ENCODE results near the gene TCF7.

The TCF7 gene

GRCh38 chr5:134114886-134115805, 665 bp downstream of the TCF7 start:
- no peak for DNase-seq

DNA sequence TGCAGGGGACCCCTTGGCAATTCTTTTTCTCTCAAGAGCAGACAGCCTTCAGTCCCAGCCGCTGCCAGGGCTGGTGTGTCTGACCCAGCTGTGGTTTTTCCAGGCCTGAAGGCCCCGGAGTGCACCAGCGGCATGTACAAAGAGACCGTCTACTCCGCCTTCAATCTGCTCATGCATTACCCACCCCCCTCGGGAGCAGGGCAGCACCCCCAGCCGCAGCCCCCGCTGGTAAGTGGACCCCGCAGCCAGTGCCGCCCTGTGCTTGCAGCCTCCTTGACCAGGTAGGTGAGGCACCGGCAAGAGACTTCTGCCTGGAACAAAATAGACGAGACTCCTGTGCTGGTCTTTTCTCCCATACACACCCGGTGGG, 1.3 kb downstream of the TCF7 start:
- DNase-seq, result no peak

GRCh38 chr5:134116286-134116685, 1.8 kb downstream of the TCF7 start:
- DNase-seq, result no peak

DNA sequence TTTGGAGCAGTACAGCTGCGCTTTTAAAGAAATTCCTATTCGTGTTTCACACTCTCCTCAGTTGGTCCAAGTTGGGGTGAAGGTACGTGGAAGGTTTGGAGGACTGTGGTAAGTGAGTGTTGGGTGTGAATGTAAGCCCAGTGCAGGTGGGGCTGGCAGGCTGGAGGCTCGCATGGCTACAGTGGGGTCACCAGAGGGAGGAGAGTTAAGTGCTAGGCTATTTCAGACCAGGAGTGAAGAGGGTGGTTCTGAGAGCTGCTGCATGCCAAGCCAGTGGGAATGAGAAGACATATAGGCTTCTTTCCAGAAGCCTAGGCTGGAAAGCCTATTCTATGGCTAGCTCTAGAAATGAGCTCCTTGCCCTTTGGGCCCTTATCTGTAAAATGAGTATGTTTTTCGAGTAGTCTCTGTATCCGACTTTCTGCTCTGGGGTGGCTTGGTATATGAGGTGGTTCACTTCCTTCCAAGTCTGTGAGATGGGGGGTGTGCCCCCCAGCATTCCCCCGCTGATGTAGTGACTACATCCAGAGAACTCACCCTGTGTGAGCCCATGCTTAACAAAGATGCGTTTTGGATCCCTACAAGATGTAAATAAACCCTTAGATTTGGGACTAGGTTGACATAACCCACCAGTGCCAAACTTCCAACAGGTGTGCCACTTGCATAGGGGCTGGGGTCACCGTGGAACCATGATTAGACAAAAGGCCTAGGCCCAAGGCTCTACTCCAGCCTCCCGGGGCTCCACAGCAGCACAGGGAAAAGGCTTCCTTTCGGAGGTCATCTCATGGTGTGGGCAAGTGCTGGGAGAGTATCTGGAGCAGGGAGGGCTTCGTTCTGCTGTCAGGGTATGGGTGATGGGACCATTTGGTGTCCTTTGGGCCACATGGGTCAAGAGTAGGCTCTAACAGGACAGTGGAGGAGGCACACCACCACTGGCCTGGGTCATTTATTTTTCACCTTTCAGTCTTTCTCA, 2.6 kb downstream of the TCF7 start:
- DNase-seq, result no peak

GRCh38 chr5:134118212-134118835, 3.8 kb downstream of the TCF7 start:
- peak; percentile 29 for DNase-seq

DNA sequence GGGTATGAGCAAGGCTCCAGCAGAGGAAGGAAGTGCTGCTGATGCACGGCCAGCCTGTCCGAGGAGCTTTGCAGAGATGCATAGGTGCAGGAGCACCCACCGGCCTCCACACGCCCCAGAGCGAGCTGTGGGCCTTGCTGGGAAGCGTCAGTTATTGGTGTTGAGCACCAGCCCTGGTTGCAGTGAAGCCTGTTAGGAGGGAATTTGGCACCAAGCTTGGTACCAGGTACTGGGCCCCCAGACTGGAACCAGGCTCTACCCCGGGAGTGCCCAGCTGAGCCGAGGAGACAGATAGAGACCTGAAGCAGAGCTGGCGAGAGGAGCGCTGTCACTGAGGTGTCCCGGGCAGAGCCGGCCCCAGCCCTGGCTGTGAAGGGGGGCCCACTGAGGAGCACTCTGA, 5.2 kb downstream of the TCF7 start:
- no peak for DNase-seq

DNA sequence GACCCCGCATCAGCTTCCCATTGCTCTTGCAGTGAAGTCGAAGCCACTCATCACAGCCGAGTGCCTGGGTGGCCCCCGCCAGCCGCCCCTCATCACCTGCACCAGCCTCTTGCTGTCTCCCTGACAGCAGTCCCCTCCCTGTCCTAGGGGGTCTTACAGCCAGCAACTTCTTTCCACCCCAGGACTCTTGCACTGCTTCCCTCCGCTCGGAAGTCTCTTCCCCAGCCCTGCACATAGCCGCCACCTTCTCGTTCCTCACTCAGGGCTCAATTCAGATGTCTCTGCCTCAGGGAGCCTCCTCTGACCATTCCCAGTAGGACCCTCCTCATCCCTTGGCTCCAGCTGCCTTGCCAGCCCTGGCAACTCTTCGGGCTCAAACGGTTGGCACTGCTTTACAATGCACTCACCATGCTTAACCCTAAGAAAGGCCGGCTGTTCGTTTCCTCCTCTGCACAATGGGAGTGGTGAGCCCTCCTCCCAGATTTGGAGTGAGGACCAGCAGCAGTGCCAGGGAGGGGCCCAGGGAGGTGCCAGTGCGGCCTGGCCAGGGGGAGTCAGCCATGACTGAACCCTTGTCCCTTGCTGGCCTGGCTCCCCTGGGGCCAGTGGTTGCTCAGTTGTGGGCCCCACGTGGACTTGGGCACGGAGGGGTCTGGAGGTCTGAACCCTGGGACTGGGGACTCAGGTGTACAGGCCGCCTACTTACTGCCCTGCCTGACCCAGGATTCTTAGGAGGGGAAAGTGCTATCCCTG, 6.1 kb downstream of the TCF7 start:
- no peak for DNase-seq

- DNase-seq, result no peak
Observed at GRCh38 chr5:134122530-134122929, 8.0 kb downstream of the TCF7 start.

DNA sequence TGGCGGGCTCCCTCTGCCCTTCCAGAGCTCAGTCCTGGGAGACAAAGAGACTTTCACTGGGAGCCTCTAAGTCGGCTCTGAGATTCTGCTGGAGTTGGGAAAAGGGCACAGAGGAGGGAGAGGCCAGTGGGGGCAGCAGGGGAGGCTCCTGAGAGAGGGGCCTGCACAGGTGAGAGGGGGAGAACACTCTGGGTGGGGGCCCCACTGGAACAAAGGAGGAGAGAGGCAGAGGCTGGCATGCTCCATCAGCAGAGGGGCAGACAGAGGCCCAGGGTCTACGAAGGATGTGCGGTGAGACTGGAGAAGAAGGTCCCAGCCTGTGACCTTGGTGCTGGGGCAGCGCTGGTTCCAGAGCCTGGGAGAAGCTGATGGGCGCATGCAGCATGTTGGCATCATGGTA, 8.9 kb downstream of the TCF7 start:
- no peak for DNase-seq

- no peak for DNase-seq
Observed at GRCh38 chr5:134124289-134125038, 10.0 kb downstream of the TCF7 start.

- no peak for DNase-seq
Observed at GRCh38 chr5:134125039-134126015, 10.8 kb downstream of the TCF7 start.

DNA sequence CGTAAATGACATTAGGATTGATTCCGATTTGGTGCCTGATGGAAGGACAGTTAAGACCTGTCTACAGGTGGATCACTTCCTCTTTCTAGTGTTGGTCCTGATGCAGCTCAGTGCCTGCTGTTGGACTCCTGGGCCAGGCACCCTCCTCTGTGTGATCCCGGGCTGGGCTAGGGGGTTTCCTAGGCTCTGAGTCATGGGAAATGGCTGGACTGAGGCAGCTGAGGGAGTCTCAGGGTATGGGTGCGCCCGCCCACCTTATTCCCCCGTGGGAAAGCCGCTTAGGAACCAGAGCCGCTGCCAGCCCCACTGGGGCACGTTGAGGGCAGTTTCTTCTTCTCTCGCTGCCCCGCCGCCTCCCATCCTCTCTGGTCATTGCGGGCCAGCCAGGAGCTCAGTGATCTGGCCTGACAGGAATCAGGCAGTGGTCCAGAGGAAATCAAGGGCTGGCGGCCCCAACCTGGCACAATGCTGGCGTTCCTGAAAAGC, 12.9 kb downstream of the TCF7 start:
- no peak for DNase-seq

GRCh38 chr5:134127988-134128647, 13.6 kb downstream of the TCF7 start:
- DNase-seq, result no peak

GRCh38 chr5:134128648-134128995, 14.1 kb downstream of the TCF7 start:
- no peak for DNase-seq

DNA sequence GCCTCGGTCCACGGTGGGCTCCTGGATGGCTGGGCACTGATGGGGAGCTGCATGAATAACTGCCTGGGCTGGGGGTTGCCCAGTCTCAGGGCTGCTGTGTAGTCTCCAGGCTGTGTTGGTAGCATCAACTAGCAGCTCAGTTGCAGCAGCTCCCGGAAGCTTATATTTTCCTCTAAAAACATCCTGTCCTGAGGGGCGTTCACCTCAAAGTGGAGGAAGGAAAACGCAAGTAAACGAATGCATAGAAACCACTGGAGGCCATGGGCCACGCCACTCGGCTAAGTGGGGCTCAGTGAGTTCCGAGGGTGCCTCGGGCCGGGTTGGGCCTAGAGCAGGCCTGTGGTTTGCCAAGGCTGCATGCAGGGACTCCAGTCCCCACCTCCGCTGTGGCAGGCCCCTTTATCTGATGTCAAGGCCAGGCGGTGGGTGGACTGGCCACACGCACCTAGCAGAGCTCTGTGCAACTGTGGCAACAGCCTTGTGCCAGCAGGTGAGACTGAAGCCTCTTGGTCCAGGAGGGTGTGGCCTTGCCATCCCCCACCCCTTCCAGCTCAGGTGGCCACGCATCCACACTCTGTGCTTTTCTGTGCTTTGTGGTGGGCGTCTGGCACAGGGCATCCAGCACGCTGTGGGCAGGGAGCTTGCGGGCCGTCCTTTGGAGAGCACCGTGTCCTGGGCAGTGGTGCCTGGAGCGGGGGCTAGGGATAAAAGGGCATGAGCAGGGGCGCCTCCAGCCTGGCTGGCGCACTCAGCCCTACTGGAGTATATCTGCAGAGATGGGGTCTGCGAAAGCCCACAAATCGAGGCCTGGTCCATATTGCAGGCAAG, 15.1 kb downstream of the TCF7 start:
- no peak for DNase-seq

DNA sequence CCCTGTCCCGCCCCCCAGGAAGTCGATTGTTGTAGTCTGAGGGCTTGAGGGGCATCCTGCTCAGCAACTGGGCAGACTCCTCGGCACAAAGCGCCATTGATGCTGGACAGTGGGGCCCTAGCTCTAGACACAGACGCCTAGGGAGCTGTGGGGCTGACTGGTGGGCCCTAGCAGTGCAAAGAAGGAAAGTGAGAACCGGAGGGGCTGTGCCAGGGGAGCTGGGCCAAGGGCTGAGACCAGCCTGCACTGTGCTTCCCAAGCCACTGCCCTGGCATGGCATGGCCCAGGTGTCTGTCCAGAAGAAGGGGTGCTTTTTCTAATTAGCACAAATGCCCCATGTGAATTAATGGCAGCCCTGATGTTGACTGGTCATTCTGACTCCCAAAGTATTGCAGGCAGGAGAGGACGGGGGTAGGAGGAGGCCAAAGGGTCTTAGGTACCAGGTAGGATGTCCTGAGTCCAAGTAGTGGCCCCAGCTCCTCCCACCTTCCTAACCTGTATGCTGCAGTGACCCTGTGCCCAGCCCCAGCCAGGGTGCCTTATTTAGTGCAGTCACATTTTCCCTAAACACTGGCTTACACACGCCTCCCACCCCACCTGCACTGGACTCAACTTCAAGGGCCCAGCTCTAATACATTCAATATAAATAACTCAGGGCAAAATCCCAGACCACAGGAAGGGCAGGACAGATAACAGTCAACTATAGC, 15.9 kb downstream of the TCF7 start:
- DNase-seq, result no peak

DNA sequence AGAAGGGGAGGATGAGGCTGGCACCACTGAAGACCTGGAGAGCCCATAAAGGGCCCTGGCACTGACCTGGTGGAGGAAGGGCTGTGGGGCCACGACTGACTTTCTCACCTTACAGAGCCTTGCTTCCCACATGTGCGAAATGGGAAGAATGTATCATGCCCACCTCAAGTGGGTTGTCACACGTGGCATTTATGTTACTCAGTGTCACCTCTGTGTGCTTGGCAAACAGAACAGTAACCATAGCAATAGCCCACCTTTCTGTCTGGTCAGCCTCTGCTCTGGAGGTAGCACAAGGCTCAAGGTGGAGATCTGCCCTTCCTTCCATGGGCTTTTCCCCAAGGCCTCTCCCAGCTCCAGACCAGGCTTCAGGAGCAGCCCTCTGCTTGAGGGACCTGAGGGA, 16.7 kb downstream of the TCF7 start:
- no peak for DNase-seq

Data from MV-4-11 (cell line).